Measurements from ENCODE around the gene OLFML2A. TPM values are rescaled to one million over a fixed set of nuclear protein-coding genes. Genes with fewer than 3 reads are reported as not detected.

OLFML2A gene
- total and polyA plus RNA-seq, 2 of the 4 experiments (the other 2 are of a cell fraction), result 2.0 to 5.9 TPM

DNA sequence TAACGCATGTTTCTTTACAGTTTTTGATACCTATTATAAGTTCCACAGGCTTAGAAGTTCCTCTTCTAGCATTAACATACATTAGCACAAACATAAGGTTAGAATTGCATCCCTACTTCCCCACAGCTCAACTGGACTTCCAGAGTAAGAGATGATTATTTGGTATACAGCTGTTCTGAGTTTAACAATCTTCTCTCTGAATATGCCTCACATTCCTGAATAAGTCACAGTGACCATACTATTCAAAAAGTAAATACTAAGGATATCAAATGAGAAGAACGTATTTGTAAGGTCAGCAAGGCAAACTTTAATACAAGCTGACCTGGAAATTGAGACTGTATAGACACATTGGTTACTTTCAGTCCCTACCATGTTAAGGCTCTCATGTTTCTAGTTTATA lies 27.2 kb upstream of the OLFML2A start (continued):
- TF ChIP-seq MXI1 (IDR thresholded peaks at IDR 0.05; ENCODE audit: borderline replicate concordance, low read depth, low read length), result no peak

GRCh38 chr9:124752967-124753366 lies 24.0 kb upstream of the OLFML2A start:
- ChIA-PET POLR2A (ENCODE audit: unreplicated experiment) (interaction anchor here (0.6 kb wide), 1 partner anchor 367 kb away, joined by 4 read pairs; no protein-coding TSS in a partner anchor), CTCF (interaction anchor here (0.6 to 4.4 kb wide), 4 partner anchors 41 to 202 kb away, joined by 3 to 17 read pairs (median 6); no protein-coding TSS in a partner anchor)
- H4K20me1 ChIP-seq (ENCODE audit: insufficient read depth, low read length), result peaks cover 5% of the 10 kb centered on the region; the same call in 1 of the 2 replicates
- no peaks in the 10 kb centered on the region; the same call in 1 of the 2 replicates for H3K9me1 ChIP-seq (ENCODE audit: insufficient read depth, low read length)
- no TSS peak for BruUV-seq (replicated peaks)
- no peaks in the 10 kb centered on the region for H3K79me1 ChIP-seq (ENCODE audit: low read depth in 1 of 2, low read length in 2 of 2)
- TF ChIP-seq SMC3 (IDR thresholded peaks at IDR 0.05; ENCODE audit: low read depth, low read length) (no peak), CEBPB (IDR thresholded peaks at IDR 0.05; ENCODE audit: low read depth, low read length) (peak; percentile 62), BHLHE40 (IDR thresholded peaks at IDR 0.05; ENCODE audit: low read depth, low read length) (no peak)
- DNase-seq (peak; percentile 82), ATAC-seq (ENCODE audit: low read depth) (peak; percentile 60)
- H3K9ac ChIP-seq (ENCODE audit: low read depth, low read length), result no peak overlapping the region
- no peak overlapping the region for H3K4me3 ChIP-seq (ENCODE audit: insufficient read depth, low read depth, low read length)
- H3K23ac ChIP-seq (ENCODE audit: low read depth, low read length), result peak overlapping the region; percentile 9; the same call in 1 of the 2 replicates
- no peaks in the 10 kb centered on the region for H3K36me3 ChIP-seq (ENCODE audit: control insufficient read depth, insufficient read depth, low read length)
- H3K56ac ChIP-seq (ENCODE audit: extremely low read depth, insufficient read depth, low read length), result no peak overlapping the region
- H3K18ac ChIP-seq (ENCODE audit: low read depth, low read length), result peak overlapping the region; percentile 21; the same call in 1 of the 2 replicates
- H2BK5ac ChIP-seq (ENCODE audit: low read depth, low read length, poor library complexity, severe bottlenecking), result peak overlapping the region; percentile 60
- H4K91ac ChIP-seq (ENCODE audit: insufficient read depth, low read depth, low read length), result peak overlapping the region; percentile 50
- peak overlapping the region; percentile 23; the same call in 1 of the 2 replicates for H3K4me2 ChIP-seq (ENCODE audit: low read depth, low read length)
- peak overlapping the region; percentile 33; the same call in 1 of the 2 replicates for H3K4ac ChIP-seq (ENCODE audit: low read depth, low read length)
- H3K9me3 ChIP-seq (ENCODE audit: control insufficient read depth, insufficient read depth, low read length), result no peaks in the 10 kb centered on the region
- in situ Hi-C loops (cut with MboI; ENCODE audit: low sequenced_read_pairs), result loop anchor here (10.0 kb wide), 1 partner anchor 338 kb away; the partner anchor contains the start of gene PSMB7
- H3K14ac ChIP-seq (replicated peaks; ENCODE audit: low read depth, low read length), result peak overlapping the region; percentile 57; the same call in 1 of the 2 replicates
- H2AFZ ChIP-seq (replicated peaks; ENCODE audit: low read length, poor library complexity), result no peak overlapping the region
- intact Hi-C loops (cut with micrococcal nuclease), result loop anchor here (5.0 kb wide), 2 partner anchors 201 to 336 kb away; partner anchors contain the start of gene PSMB7
- 0 out of 3 replicates have a peak overlapping the region, but pooled peaks have one; percentile 49 for H2BK15ac ChIP-seq (ENCODE audit: low read depth, low read length)
- peak overlapping the region; percentile 59; the same call in 1 of the 2 replicates for H4K5ac ChIP-seq (ENCODE audit: low read depth, low read length)
- no peak overlapping the region for H2AK9ac ChIP-seq (replicated peaks; ENCODE audit: low read depth, low read length, poor library complexity)
- H4K8ac ChIP-seq (ENCODE audit: low read depth in 2 of 2, low read length in 2 of 2), result peak overlapping the region in 1 of 2 experiments; percentile 79; a peak in 2 of 4 replicates
- H3K27me3 ChIP-seq (ENCODE audit: control insufficient read depth, insufficient read depth, low read length), result peaks cover 19% of the 10 kb centered on the region
- no CpG with 5 or more reads among the region's 1 CpG for WGBS, 2 experiments (ENCODE audit: extremely low coverage in 2 of 2, insufficient read length in 1 of 2)
- no peak overlapping the region for H3K27ac ChIP-seq (ENCODE audit: insufficient read depth, low read length)
- dilution Hi-C loops (cut with HindIII; ENCODE audit: low sequenced_read_pairs, unreplicated experiment), result no loop called here
- peaks cover 10% of the 10 kb centered on the region for H3K4me1 ChIP-seq (ENCODE audit: control insufficient read depth, insufficient read depth, low read length)
- peak overlapping the region; percentile 86; the same call in 1 of the 2 replicates for H2AK5ac ChIP-seq (ENCODE audit: low read depth, low read length)
- peak overlapping the region; percentile 58; the same call in 1 of the 2 replicates for H2BK120ac ChIP-seq (ENCODE audit: low read depth, low read length)
- peak overlapping the region; percentile 67; the same call in 1 of the 2 replicates for H2BK20ac ChIP-seq (ENCODE audit: low read depth, low read length)
